ENCODE data around the gene OLFM1.

OLFM1 gene

GRCh38 chr9:135130207-135130976, 42.9 kb downstream of the OLFM1 start:
- no peak overlapping the region for H3K4me3 ChIP-seq (ENCODE audit: low read depth, low read length)

GRCh38 chr9:135131488-135131887, 44.0 kb downstream of the OLFM1 start:
- H3K4me3 ChIP-seq (ENCODE audit: low read depth, low read length), result no peak overlapping the region
- no peak for TF ChIP-seq CTCF (IDR thresholded peaks at IDR 0.05; ENCODE audit: borderline replicate concordance, insufficient read depth, low read depth, low read length)

More at GRCh38 chr9:135130207-135130976, 42.9 kb downstream of the OLFM1 start:
- no peak for TF ChIP-seq CTCF (IDR thresholded peaks at IDR 0.05; ENCODE audit: borderline replicate concordance, insufficient read depth, low read depth, low read length)

- H3K4me3 ChIP-seq (ENCODE audit: low read depth, low read length), result no peak overlapping the region
- TF ChIP-seq CTCF (IDR thresholded peaks at IDR 0.05; ENCODE audit: borderline replicate concordance, insufficient read depth, low read depth, low read length), result no peak
Measured at GRCh38 chr9:135132008-135132407, 44.5 kb downstream of the OLFM1 start.

- H3K4me3 ChIP-seq (ENCODE audit: low read depth, low read length), result no peak overlapping the region
- TF ChIP-seq CTCF (IDR thresholded peaks at IDR 0.05; ENCODE audit: borderline replicate concordance, insufficient read depth, low read depth, low read length), result no peak
Measured at GRCh38 chr9:135134268-135135022, 47.0 kb downstream of the OLFM1 start.

GRCh38 chr9:135135171-135135928, 47.9 kb downstream of the OLFM1 start:
- TF ChIP-seq CTCF (IDR thresholded peaks at IDR 0.05; ENCODE audit: borderline replicate concordance, insufficient read depth, low read depth, low read length), result no peak
- no peak overlapping the region for H3K4me3 ChIP-seq (ENCODE audit: low read depth, low read length)

GRCh38 chr9:135135929-135136315, 48.5 kb downstream of the OLFM1 start:
- TF ChIP-seq CTCF (IDR thresholded peaks at IDR 0.05; ENCODE audit: borderline replicate concordance, insufficient read depth, low read depth, low read length), result no peak
- H3K4me3 ChIP-seq (ENCODE audit: low read depth, low read length), result no peak overlapping the region
